ENCODE measurements around the gene RBM20. TPM values are rescaled to one million over a fixed set of nuclear protein-coding genes. Genes with fewer than 3 reads are reported as not detected.
A peak's percentile ranks its signal among the peaks of the same experiment; 100 is the strongest.

RBM20 gene
- total and polyA plus RNA-seq, 2 of the 13 experiments (the other 11 are each of a cell fraction or from before 2014, with no cell fraction given), result 0.02 to 0.22 TPM

DNA sequence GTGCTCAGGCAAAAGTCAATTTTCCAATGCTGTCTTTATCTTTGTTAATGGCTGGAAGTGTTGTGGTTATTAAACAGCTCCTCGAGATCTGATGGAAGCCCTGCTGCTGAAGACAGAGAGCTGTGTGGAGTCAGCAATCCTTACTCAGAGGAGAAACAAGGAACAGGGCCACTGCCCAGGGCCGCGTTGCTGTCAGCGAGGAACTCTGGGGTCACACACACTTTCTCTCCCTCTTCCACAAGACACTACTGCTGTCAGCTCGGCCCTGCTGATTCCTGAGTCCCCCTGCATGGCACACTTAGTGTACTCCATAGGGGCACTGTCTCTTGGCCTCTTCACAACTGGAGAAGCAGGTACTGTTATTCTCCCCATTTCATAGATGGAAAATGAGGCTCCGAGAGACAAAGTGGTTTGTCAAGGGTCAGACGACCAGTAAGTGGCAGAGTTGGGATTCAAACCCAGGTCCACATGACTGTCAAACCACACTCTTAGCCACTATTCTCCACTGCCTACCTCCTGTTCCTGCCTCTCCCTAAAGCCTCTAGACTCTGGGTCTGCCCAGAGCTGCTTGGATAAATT lies 198.3 kb downstream of the RBM20 start:
- POLR2A ChIA-PET, result interaction anchor here (2.2 to 2.7 kb wide), 2 partner anchors 29 to 76 kb away, joined by 9 to 11 read pairs; partner anchors contain the start of genes BBIP1, PDCD4 and SHOC2
- FAIRE-seq (no peak), DNase-seq (ENCODE audit: low spot score) (no peak), ATAC-seq (no peak)
- Histone ChIP-seq H3K36me3 (replicated peaks in 1 of 2; ENCODE audit: control insufficient read depth in 1 of 2, insufficient read depth in 2 of 2, low read length in 2 of 2) (no peaks in the 10 kb centered on the region), H3K4me1 (ENCODE audit: insufficient read depth, low read length) (peaks cover 99% of the 10 kb centered on the region), H3K9ac (ENCODE audit: insufficient read depth, low read depth, low read length) (no peak overlapping the region), H3K4me2 (ENCODE audit: low read depth, low read length) (no peak overlapping the region), H4K20me1 (ENCODE audit: insufficient read depth, low read length) (no peaks in the 10 kb centered on the region), H3K9me3 (ENCODE audit: low read length) (no peaks in the 10 kb centered on the region), H3K27me3 (ENCODE audit: control insufficient read depth in 1 of 2, insufficient read depth in 2 of 2, low read length in 2 of 2) (no peaks in the 10 kb centered on the region), H3K79me2 (ENCODE audit: insufficient read depth, low read length) (no peaks in the 10 kb centered on the region), H3K27ac (ENCODE audit: extremely low read length, insufficient read depth, low read length) (peak overlapping the region; percentile 17), H3K4me3 (replicated peaks in 1 of 3; ENCODE audit: insufficient read depth in 1 of 3, low read depth in 2 of 3, low read length in 3 of 3) (no peak overlapping the region), H2AFZ (ENCODE audit: low read length) (no peak overlapping the region)
- intact Hi-C loops (cut with micrococcal nuclease; ENCODE audit: unreplicated experiment) (no loop called here), in situ Hi-C loops (cut with HindIII; ENCODE audit: extremely low pct_ligation_motif_present, low pct_unique_long_range_greater_than_20kb) (no loop called here)
- CTCF ChIA-PET (ENCODE audit: low intra/inter-chr PET ratio, low total read pairs), result no interaction called here
- no TSS peak for BruUV-seq (replicated peaks)
- TF ChIP-seq ZNF629 (CRISPR knock-in tag; conservative IDR thresholded peaks at IDR 0.05) (peak; percentile 65), ZNF83 (CRISPR knock-in tag; IDR thresholded peaks at IDR 0.05; ENCODE audit: borderline replicate concordance) (no peak), THYN1 (CRISPR knock-in tag; IDR thresholded peaks at IDR 0.05; ENCODE audit: borderline replicate concordance, low read depth) (no peak)
- 96% methylated on average over 5 of the region's 7 CpGs for WGBS (ENCODE audit: low lambda C conversion rate)

GRCh38 chr10:110843031-110843430 lies 198.9 kb downstream of the RBM20 start:
- Histone ChIP-seq H3K36me3 (replicated peaks in 1 of 2; ENCODE audit: control insufficient read depth in 1 of 2, insufficient read depth in 2 of 2, low read length in 2 of 2) (no peaks in the 10 kb centered on the region), H3K4me2 (ENCODE audit: low read depth, low read length) (peak overlapping the region; percentile 72; the same call in 1 of the 2 replicates), H3K27ac (ENCODE audit: extremely low read length, insufficient read depth, low read length) (peak overlapping the region; percentile 17), H2AFZ (ENCODE audit: low read length) (no peak overlapping the region), H3K9me3 (ENCODE audit: low read length) (no peaks in the 10 kb centered on the region), H4K20me1 (ENCODE audit: insufficient read depth, low read length) (no peaks in the 10 kb centered on the region), H3K4me1 (ENCODE audit: insufficient read depth, low read length) (peaks cover 97% of the 10 kb centered on the region), H3K79me2 (ENCODE audit: insufficient read depth, low read length) (no peaks in the 10 kb centered on the region), H3K9ac (ENCODE audit: insufficient read depth, low read depth, low read length) (no peak overlapping the region), H3K27me3 (ENCODE audit: control insufficient read depth in 1 of 2, insufficient read depth in 2 of 2, low read length in 2 of 2) (no peaks in the 10 kb centered on the region), H3K4me3 (replicated peaks in 1 of 3; ENCODE audit: insufficient read depth in 1 of 3, low read depth in 2 of 3, low read length in 3 of 3) (no peak overlapping the region)
- CTCF ChIA-PET (ENCODE audit: low intra/inter-chr PET ratio, low total read pairs), result no interaction called here
- in situ Hi-C loops (cut with HindIII; ENCODE audit: extremely low pct_ligation_motif_present, low pct_unique_long_range_greater_than_20kb) (no loop called here), intact Hi-C loops (cut with micrococcal nuclease; ENCODE audit: unreplicated experiment) (no loop called here)
- 19% methylated on average over 2 of the region's 2 CpGs for WGBS (ENCODE audit: low lambda C conversion rate)
- ATAC-seq (no peak), DNase-seq (ENCODE audit: low spot score) (no peak), FAIRE-seq (no peak)
- no TSS peak for BruUV-seq (replicated peaks)
- POLR2A ChIA-PET, result interaction anchor here (1.1 to 4.6 kb wide), 4 partner anchors 15 to 76 kb away, joined by 3 to 44 read pairs (median 10); partner anchors contain the start of genes BBIP1, PDCD4 and SHOC2
- TF ChIP-seq ZNF124 (CRISPR knock-in tag; IDR thresholded peaks at IDR 0.05), result no peak
- TF ChIP-seq, protein P1, sequence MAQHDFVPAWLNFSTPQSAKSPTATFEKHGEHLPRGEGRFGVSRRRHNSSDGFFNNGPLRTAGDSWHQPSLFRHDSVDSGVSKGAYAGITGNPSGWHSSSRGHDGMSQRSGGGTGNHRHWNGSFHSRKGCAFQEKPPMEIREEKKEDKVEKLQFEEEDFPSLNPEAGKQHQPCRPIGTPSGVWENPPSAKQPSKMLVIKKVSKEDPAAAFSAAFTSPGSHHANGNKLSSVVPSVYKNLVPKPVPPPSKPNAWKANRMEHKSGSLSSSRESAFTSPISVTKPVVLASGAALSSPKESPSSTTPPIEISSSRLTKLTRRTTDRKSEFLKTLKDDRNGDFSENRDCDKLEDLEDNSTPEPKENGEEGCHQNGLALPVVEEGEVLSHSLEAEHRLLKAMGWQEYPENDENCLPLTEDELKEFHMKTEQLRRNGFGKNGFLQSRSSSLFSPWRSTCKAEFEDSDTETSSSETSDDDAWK (CRISPR knock-in tag; IDR thresholded peaks at IDR 0.05), result no peak
- TF ChIP-seq, protein P2, sequence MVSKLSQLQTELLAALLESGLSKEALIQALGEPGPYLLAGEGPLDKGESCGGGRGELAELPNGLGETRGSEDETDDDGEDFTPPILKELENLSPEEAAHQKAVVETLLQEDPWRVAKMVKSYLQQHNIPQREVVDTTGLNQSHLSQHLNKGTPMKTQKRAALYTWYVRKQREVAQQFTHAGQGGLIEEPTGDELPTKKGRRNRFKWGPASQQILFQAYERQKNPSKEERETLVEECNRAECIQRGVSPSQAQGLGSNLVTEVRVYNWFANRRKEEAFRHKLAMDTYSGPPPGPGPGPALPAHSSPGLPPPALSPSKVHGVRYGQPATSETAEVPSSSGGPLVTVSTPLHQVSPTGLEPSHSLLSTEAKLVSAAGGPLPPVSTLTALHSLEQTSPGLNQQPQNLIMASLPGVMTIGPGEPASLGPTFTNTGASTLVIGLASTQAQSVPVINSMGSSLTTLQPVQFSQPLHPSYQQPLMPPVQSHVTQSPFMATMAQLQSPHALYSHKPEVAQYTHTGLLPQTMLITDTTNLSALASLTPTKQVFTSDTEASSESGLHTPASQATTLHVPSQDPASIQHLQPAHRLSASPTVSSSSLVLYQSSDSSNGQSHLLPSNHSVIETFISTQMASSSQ (IDR thresholded peaks at IDR 0.05; ENCODE audit: low read depth), result no peak
- TF ChIP-seq, protein P2 (CRISPR knock-in tag; IDR thresholded peaks at IDR 0.05; ENCODE audit: borderline replicate concordance), result no peak
- no peak for TF ChIP-seq HDAC2 (CRISPR knock-in tag; IDR thresholded peaks at IDR 0.05)
- TF ChIP-seq POLR2A (IDR thresholded peaks at IDR 0.05; ENCODE audit: insufficient read depth in 1 of 2, low read depth in 2 of 2, low read length in 2 of 2), result no peak
- no peak for TF ChIP-seq ZNF350 (CRISPR knock-in tag; IDR thresholded peaks at IDR 0.05; ENCODE audit: borderline replicate concordance, low read depth)
- no peak for TF ChIP-seq TAF15 (IDR thresholded peaks at IDR 0.05; ENCODE audit: low read depth, low read length, poor library complexity, severe bottlenecking)
- TF ChIP-seq SRSF9 (IDR thresholded peaks at IDR 0.05; ENCODE audit: borderline replicate concordance, insufficient read depth, low read depth, low read length, poor library complexity, severe bottlenecking), result no peak
- no peak for TF ChIP-seq U2AF1 (optimal IDR thresholded peaks at IDR 0.05; ENCODE audit: low read depth, low read length)
